ENCODE measurements around the gene NDST4.

GRCh38 chr4:115119804-115120352, 6.5 kb upstream of the NDST4 start:
- TF ChIP-seq CTCF (IDR thresholded peaks at IDR 0.05; ENCODE audit: low read depth, low read length) (peak; percentile 48), EZH2phosphoT487 (IDR thresholded peaks at IDR 0.05; ENCODE audit: low read depth) (no peak)
